AG09309 (cell line): ENCODE results near the gene SLC24A5.

Experiments
- DNase-seq: peaks from one replicate; pipeline ENCODE4 v3.0.0-alpha.2; 2010; ENCODE audit warnings: low read depth
- H3K4me3 ChIP-seq: 2 replicates; pipeline ENCODE4 v1.5.1; 2011; ENCODE audit warnings: mild to moderate bottlenecking, low read depth, low read length, moderate library complexity; ENCODE audit not compliant: control insufficient read depth
- CTCF ChIP-seq: IDR thresholded peaks from 2 replicates; pipeline ENCODE4 v1.5.1; 2011; ENCODE audit warnings: mild to moderate bottlenecking, low read depth, low read length, inconsistent platforms; ENCODE audit not compliant: insufficient read depth, control insufficient read depth; ENCODE audit errors: missing control alignments

The SLC24A5 gene

GRCh38 chr15:48176957-48177356 is 56.2 kb downstream of the SLC24A5 start:
- DNase-seq, result no peak
- H3K4me3 ChIP-seq, result no peak overlapping the region; the same call in 1 of the 2 replicates
- no peak for TF ChIP-seq CTCF

- H3K4me3 ChIP-seq, result peak overlapping the region; percentile 71
- no peak for DNase-seq
- no peak for TF ChIP-seq CTCF
Observed at GRCh38 chr15:48177383-48177765, 56.6 kb downstream of the SLC24A5 start.

- no peak for DNase-seq
- no peak for TF ChIP-seq CTCF
- H3K4me3 ChIP-seq, result peak within 1 kb of the TSS; percentile 71
Observed at GRCh38 chr15:48177766-48178647, 57.2 kb downstream of the SLC24A5 start, which contains the start of gene MYEF2. Gene MYEF2 (minus strand): TSS chr15:48178295. CDS start chr15:48178237, 58 bp downstream.

- peak overlapping the region; percentile 71 for H3K4me3 ChIP-seq
- TF ChIP-seq CTCF, result no peak
- DNase-seq, result no peak
Observed at GRCh38 chr15:48178648-48178931, 57.8 kb downstream of the SLC24A5 start.

- H3K4me3 ChIP-seq, result no peak overlapping the region
- no peak for DNase-seq
- TF ChIP-seq CTCF, result no peak
Observed at GRCh38 chr15:48182749-48183148, 62.0 kb downstream of the SLC24A5 start.

- no peak overlapping the region for H3K4me3 ChIP-seq
- no peak for DNase-seq
- no peak for TF ChIP-seq CTCF
Observed at GRCh38 chr15:48185529-48185928, 64.7 kb downstream of the SLC24A5 start.
